GM12873 (cell line): ENCODE data around the gene ATXN1L.

Experiments used
- CTCF ChIP-seq: IDR thresholded peaks from 2 replicates; pipeline ENCODE4 v1.5.1; 2012; ENCODE audit warnings: low read depth, mild to moderate bottlenecking, moderate library complexity, low read length, control low read depth; ENCODE audit not compliant: insufficient read depth; ENCODE audit errors: missing control alignments

The ATXN1L gene

GRCh38 chr16:71826533-71827017 is 19.2 kb upstream of the ATXN1L start:
- no peak for TF ChIP-seq CTCF

GRCh38 chr16:71830359-71830758 is 15.4 kb upstream of the ATXN1L start:
- no peak for TF ChIP-seq CTCF

GRCh38 chr16:71834291-71834690 is 11.5 kb upstream of the ATXN1L start:
- no peak for TF ChIP-seq CTCF

GRCh38 chr16:71837150-71837549 is 8.6 kb upstream of the ATXN1L start:
- TF ChIP-seq CTCF, result no peak

GRCh38 chr16:71840052-71840451 is 5.7 kb upstream of the ATXN1L start:
- no peak for TF ChIP-seq CTCF

- TF ChIP-seq CTCF, result no peak
Measured at GRCh38 chr16:71843572-71843971, 2.2 kb upstream of the ATXN1L start.

GRCh38 chr16:71846431-71846830 is 655 bp downstream of the ATXN1L start:
- TF ChIP-seq CTCF, result no peak
